Neural cell (in vitro differentiated cells): Measurements from ENCODE around the gene CDK4.

Experiments
- EZH2 ChIP-seq: fragments of 200-600, 300-800 bp; shearing (Covaris generic), sonication (generic); IDR thresholded peaks from 2 replicates; pipeline ENCODE4 v1.6.1; 2014; ENCODE audit warnings: antibody characterized with exemption, low read length, borderline replicate concordance, mild to moderate bottlenecking; ENCODE audit not compliant: insufficient read depth, poor library complexity, severe bottlenecking
- TAF1 ChIP-seq: IDR thresholded peaks from 2 replicates; pipeline ENCODE4 v1.6.1; 2012; ENCODE audit warnings: low read depth
- TF ChIP-seq, protein P1 (sequence below): fragments of 450-650 bp; IDR thresholded peaks from 2 replicates; pipeline ENCODE4 v1.5.1; 2014; ENCODE audit warnings: antibody characterized with exemption, mild to moderate bottlenecking, moderate library complexity; ENCODE audit not compliant: poor library complexity, severe bottlenecking

DNA sequence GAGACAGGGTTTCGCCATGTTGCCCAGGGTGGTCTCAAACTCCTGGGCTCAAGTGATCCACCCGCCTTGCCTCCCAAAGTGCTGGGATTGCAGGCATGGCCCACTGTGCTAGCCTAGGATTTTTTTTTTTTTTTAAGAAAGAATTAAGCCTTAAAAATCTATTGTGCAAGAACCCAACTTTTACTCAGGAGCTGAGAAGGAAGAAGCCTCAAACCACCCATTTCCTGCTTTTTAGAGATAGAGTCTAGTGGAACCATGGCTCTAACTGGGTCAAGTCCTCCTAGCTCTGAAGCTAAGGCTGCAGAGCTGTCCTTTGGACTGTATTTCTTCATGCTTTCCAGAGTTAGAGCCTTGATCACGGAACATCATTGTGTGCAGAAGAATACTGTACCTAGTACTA lies 29.1 kb upstream of the CDK4 start:
- no peak for TF ChIP-seq EZH2
- TF ChIP-seq, protein P1, sequence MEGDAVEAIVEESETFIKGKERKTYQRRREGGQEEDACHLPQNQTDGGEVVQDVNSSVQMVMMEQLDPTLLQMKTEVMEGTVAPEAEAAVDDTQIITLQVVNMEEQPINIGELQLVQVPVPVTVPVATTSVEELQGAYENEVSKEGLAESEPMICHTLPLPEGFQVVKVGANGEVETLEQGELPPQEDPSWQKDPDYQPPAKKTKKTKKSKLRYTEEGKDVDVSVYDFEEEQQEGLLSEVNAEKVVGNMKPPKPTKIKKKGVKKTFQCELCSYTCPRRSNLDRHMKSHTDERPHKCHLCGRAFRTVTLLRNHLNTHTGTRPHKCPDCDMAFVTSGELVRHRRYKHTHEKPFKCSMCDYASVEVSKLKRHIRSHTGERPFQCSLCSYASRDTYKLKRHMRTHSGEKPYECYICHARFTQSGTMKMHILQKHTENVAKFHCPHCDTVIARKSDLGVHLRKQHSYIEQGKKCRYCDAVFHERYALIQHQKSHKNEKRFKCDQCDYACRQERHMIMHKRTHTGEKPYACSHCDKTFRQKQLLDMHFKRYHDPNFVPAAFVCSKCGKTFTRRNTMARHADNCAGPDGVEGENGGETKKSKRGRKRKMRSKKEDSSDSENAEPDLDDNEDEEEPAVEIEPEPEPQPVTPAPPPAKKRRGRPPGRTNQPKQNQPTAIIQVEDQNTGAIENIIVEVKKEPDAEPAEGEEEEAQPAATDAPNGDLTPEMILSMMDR = no peak
- TF ChIP-seq TAF1 = no peak
